ENCODE measurements around the gene FBXO31. TPM values are rescaled to one million over a fixed set of nuclear protein-coding genes. Genes with fewer than 3 reads are reported as not detected.
A peak's percentile ranks its signal among the peaks of the same experiment; 100 is the strongest.
"Not testable (repeated sequence)": the region's sequence is repeated elsewhere in the genome, so short reads cannot be mapped to it uniquely, and the experiment has no call there.

The FBXO31 gene
- total RNA-seq, 1 donor from 2014 or later: 30.6 TPM

DNA sequence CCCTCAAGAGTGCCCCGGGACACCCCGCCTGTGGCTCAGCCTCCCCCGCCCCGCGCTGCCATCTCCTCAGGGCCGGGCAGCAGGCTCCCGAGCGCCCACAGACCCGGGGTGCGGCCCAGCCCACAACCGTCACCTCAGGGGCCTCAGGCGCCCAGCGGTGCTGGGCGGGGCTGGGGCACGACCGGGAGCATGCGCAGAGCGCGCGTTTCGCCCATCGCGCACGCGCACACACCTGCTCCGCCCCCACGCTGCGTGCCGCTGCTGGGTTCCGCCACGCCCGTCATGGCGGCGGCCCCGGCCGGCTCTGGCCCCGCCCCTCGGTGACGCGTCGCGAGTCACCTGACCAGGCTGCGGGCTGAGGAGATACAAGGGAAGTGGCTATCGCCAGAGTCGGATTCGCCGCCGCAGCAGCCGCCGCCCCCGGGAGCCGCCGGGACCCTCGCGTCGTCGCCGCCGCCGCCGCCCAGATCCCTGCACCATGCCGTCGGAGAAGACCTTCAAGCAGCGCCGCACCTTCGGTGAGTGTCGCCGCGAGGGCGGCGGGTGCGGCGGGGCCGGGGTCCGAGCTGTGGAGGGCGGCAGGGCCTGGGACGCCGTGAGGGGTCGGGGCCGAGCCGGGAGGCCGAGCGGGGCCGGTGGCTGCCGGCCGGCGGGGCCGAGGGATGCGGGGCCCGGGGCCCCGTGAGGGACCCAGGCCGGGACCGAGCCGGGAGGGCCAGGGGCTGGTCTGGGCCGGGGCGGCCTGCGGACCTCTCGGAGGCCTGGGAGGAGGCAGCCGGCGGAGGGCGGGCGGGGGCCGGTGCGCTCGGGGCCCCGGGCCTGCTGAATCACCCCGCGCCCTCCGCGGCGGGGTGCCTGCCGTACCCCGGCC lies 8.6 kb upstream of the FBXO31 start, which contains the start of gene MAP1LC3B:
Gene MAP1LC3B, plus strand, starts transcription at position 387 of the 871 bp plus-strand sequence. Its CDS starts 92 bp downstream, at position 479.
- Mint-ChIP-seq H3K4me1 (ENCODE audit: low read depth) (peaks cover 60% of the 10 kb centered on the region), H3K27ac (ENCODE audit: unreplicated experiment) (peak within 1 kb of the TSS; percentile 97), H3K36me3 (ENCODE audit: low read depth) (peaks cover 2% of the 10 kb centered on the region), H3K27me3 (ENCODE audit: low read depth) (no peaks in the 10 kb centered on the region), H3K4me3 (ENCODE audit: unreplicated experiment) (peak within 1 kb of the TSS; percentile 91), H3K9me3 (ENCODE audit: low read depth) (no peaks in the 10 kb centered on the region)
- DNase-seq (ENCODE audit: low spot score): peak; percentile 98
- TF ChIP-seq, protein P1, sequence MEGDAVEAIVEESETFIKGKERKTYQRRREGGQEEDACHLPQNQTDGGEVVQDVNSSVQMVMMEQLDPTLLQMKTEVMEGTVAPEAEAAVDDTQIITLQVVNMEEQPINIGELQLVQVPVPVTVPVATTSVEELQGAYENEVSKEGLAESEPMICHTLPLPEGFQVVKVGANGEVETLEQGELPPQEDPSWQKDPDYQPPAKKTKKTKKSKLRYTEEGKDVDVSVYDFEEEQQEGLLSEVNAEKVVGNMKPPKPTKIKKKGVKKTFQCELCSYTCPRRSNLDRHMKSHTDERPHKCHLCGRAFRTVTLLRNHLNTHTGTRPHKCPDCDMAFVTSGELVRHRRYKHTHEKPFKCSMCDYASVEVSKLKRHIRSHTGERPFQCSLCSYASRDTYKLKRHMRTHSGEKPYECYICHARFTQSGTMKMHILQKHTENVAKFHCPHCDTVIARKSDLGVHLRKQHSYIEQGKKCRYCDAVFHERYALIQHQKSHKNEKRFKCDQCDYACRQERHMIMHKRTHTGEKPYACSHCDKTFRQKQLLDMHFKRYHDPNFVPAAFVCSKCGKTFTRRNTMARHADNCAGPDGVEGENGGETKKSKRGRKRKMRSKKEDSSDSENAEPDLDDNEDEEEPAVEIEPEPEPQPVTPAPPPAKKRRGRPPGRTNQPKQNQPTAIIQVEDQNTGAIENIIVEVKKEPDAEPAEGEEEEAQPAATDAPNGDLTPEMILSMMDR (IDR thresholded peaks at IDR 0.05): peak; percentile 1

DNA sequence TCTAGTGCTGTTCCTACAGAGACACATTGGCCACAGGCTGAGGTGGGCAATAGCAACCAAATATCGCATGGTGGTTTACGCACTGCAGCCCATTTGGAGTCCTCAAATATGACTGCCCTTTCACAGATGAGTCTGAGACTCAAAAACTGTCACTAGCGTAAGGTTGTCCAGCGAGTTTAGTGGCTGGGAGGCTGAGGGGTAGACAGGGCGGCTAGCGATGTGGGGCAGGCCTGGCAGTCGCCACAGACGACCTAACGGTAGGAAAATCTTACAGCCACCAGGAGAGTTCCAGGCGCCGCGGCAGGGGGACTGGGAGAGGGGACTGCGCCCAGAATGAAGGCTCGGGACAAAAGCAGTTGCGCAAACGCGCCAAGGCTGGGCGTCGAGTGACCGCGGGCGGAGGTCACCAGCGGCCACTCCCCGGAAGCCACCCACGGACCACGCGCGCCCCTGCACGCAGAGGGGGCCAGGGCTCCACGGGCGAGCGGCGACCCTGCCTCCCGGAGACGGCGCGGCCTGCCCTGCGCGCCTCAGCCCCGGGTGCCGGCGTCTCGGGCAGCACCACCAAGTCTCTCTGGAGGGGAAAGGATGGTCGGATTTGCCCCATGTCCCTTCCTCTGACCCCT lies 7.9 kb upstream of the FBXO31 start:
- Mint-ChIP-seq H3K9me3 (ENCODE audit: low read depth) (no peaks in the 10 kb centered on the region), H3K4me3 (ENCODE audit: unreplicated experiment) (peak overlapping the region; percentile 77), H3K27ac (ENCODE audit: unreplicated experiment) (peak overlapping the region; percentile 97), H3K4me1 (ENCODE audit: low read depth) (peaks cover 60% of the 10 kb centered on the region), H3K36me3 (ENCODE audit: low read depth) (peaks cover 2% of the 10 kb centered on the region), H3K27me3 (ENCODE audit: low read depth) (no peaks in the 10 kb centered on the region)
- TF ChIP-seq, protein P1 (IDR thresholded peaks at IDR 0.05): peak; percentile 19
- DNase-seq (ENCODE audit: low spot score): peak; percentile 86

DNA sequence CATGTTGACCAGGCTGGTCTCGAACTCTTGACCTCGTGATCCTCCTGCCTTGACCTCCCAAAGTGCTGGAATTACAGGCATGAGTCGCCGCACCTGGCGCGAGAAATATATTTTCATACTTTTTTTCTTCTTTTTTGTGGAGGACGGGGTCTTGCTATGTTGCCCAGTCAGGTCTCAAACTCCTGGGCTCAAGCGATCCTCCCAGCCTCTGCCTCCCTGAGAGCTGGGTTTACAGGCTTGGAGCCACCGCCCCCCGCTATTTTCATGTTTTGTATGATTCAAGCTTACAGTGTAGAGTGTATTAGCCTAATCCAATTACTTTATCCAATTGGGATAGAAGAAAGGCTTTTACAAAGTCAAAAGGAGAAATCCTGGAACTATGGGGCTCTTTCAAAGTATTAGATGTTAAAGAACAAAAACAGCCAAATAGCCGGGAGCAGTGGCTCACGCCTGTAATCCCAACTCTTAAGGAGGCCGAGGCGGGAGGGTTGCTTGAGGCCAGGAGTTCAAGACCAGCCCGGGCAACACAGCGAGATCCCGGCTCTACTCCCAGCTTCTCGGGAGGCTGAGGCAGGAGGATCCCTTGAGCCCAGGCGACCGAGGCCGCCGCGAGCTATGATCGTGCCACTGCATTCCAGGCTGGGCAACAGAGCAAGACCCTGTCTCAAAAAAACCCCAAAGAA lies 7.2 kb upstream of the FBXO31 start:
- Mint-ChIP-seq H3K4me3 (ENCODE audit: unreplicated experiment) (peak overlapping the region; percentile 77), H3K9me3 (ENCODE audit: low read depth) (no peaks in the 10 kb centered on the region), H3K4me1 (ENCODE audit: low read depth) (peaks cover 61% of the 10 kb centered on the region), H3K36me3 (ENCODE audit: low read depth) (peaks cover 2% of the 10 kb centered on the region), H3K27ac (ENCODE audit: unreplicated experiment) (peak overlapping the region; percentile 97), H3K27me3 (ENCODE audit: low read depth) (no peaks in the 10 kb centered on the region)
- TF ChIP-seq, protein P1 (IDR thresholded peaks at IDR 0.05): no peak
- DNase-seq (ENCODE audit: low spot score): peak; percentile 58

DNA sequence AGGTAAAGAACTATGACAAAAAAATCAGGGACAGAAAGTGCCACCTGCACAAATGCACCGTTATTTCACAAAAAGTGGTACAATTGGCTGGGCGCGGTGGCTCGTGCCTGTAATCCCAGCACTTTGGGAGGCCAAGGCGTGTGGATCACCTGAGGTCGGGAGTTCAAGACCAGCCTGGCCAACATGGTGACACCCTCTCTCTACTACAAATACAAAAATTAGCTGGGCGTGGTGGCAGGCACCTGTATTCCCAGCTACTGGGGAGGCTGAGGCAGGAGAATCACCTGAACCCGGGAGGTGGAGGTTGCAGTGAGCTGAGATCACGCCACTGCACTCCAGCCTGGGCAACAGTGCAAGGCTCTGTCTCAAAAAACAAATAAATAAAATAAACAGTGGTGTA lies 6.3 kb upstream of the FBXO31 start:
- not testable (repeated sequence) for H3K36me3 Mint-ChIP-seq (ENCODE audit: low read depth); H3K9me3 Mint-ChIP-seq (ENCODE audit: low read depth); H3K4me3 Mint-ChIP-seq (ENCODE audit: unreplicated experiment); H3K27me3 Mint-ChIP-seq (ENCODE audit: low read depth)
- peak; percentile 20 for DNase-seq (ENCODE audit: low spot score)
- Mint-ChIP-seq H3K27ac (ENCODE audit: unreplicated experiment) (peak overlapping the region; percentile 97), H3K4me1 (ENCODE audit: low read depth) (peaks cover 54% of the 10 kb centered on the region)

DNA sequence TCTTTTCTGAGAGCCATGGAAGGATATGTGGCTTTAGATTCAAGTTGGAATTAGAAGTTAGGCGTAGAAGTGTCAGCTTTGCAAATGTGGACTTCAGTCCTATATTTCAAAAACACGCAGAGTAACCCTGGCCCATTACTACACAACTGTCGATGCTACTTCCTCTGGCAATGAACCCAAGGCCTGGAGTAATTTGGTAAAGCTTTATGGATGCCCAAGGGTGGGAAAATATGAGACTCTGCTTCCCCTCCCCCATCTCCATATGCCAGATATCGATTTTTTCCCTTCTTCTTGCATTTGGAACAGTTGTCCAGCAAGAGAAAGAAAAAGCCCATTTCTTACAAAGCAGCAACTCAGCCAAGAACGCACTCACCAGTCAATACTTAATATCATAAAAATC lies 5.7 kb upstream of the FBXO31 start:
- Mint-ChIP-seq H3K27me3 (ENCODE audit: low read depth) (no peaks in the 10 kb centered on the region), H3K9me3 (ENCODE audit: low read depth) (no peaks in the 10 kb centered on the region), H3K36me3 (ENCODE audit: low read depth) (no peaks in the 10 kb centered on the region), H3K4me1 (ENCODE audit: low read depth) (peaks cover 52% of the 10 kb centered on the region), H3K27ac (ENCODE audit: unreplicated experiment) (peak overlapping the region; percentile 97), H3K4me3 (ENCODE audit: unreplicated experiment) (no peak overlapping the region)
- TF ChIP-seq, protein P1 (IDR thresholded peaks at IDR 0.05): no peak
- no peak for DNase-seq (ENCODE audit: low spot score)
